GM10248 (cell line): ENCODE measurements around the gene SERAC1.

ENCODE experiments used
- CTCF ChIA-PET: fragments of 300-600 bp; sonication (Branson Sonifier 250); formaldehyde crosslinking; extraction: SDS; loops from one replicate; lab custom pipeline; 2021; ENCODE audit warnings: antibody characterized with exemption; lab: Yijun Ruan, JAX
- POLR2A ChIA-PET: fragments of 350-650 bp; sonication (Branson Sonifier 250); formaldehyde crosslinking; extraction: SDS; loops from one replicate; lab custom pipeline; 2020; ENCODE audit warnings: antibody characterized with exemption; lab: Yijun Ruan, JAX
- DNase-seq: peaks from one replicate; pipeline ENCODE4 v3.0.0; 2012; ENCODE audit errors: extremely low spot score
- TF ChIP-seq, protein P1 (sequence below): IDR thresholded peaks from 2 replicates; pipeline ENCODE4 v1.5.1; 2012; ENCODE audit warnings: mild to moderate bottlenecking, low read depth; ENCODE audit errors: extremely low read depth, missing control alignments, control extremely low read depth

SERAC1 gene

DNA sequence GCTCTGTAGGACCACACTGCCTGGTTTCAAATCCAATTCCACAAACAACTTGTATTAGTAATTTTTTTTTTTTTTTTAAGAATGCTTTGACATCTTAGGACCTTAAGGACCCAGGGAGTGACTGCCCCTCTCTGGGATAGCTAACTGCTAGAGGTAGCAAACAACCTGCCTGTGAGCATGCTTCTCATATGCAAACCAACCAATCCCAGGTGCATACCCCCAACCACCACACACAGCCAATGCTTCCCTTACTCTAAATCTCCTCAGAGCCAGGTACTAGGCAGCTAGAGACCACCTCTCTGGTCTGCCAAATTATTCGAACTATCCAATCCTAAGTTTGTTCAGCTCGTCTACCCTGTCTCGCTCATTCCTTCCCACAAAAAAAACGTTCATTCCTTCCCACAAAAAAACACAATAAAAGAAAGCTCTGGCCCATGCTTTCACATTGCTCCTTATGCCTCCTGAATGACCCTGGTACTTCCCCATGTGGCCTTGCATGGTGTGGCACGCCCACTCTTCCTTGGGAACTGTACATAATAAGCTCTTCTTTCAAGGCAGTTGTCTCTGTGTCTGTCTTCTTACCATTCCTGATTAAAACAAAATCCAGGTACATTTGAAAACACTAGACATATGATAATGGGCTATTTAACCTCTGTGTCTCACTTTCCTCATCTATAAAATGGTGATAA lies 6.4 kb downstream of the SERAC1 start:
- TF ChIP-seq, protein P1, sequence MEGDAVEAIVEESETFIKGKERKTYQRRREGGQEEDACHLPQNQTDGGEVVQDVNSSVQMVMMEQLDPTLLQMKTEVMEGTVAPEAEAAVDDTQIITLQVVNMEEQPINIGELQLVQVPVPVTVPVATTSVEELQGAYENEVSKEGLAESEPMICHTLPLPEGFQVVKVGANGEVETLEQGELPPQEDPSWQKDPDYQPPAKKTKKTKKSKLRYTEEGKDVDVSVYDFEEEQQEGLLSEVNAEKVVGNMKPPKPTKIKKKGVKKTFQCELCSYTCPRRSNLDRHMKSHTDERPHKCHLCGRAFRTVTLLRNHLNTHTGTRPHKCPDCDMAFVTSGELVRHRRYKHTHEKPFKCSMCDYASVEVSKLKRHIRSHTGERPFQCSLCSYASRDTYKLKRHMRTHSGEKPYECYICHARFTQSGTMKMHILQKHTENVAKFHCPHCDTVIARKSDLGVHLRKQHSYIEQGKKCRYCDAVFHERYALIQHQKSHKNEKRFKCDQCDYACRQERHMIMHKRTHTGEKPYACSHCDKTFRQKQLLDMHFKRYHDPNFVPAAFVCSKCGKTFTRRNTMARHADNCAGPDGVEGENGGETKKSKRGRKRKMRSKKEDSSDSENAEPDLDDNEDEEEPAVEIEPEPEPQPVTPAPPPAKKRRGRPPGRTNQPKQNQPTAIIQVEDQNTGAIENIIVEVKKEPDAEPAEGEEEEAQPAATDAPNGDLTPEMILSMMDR, result no peak
- no peak for DNase-seq
- CTCF ChIA-PET, result interaction anchor here (1.0 to 1.2 kb wide), 3 partner anchors 12 to 30 kb away, joined by 3 to 5 read pairs (median 3); no protein-coding TSS in a partner anchor
- POLR2A ChIA-PET, result no interaction called here

- POLR2A ChIA-PET, result no interaction called here
- no peak for DNase-seq
- TF ChIP-seq, protein P1, result no peak
- CTCF ChIA-PET, result interaction anchor here (1.0 to 1.2 kb wide), 3 partner anchors 11 to 31 kb away, joined by 3 to 5 read pairs (median 3); no protein-coding TSS in a partner anchor
Observed at GRCh38 chr6:158160932-158161539, 7.0 kb downstream of the SERAC1 start.

GRCh38 chr6:158158748-158159147 lies 9.3 kb downstream of the SERAC1 start:
- TF ChIP-seq, protein P1, result no peak
- ChIA-PET CTCF (interaction anchor here (0.8 to 1.9 kb wide), 5 partner anchors 8 to 84 kb away, joined by 3 to 16 read pairs (median 4); no protein-coding TSS in a partner anchor), POLR2A (no interaction called here)
- no peak for DNase-seq

DNA sequence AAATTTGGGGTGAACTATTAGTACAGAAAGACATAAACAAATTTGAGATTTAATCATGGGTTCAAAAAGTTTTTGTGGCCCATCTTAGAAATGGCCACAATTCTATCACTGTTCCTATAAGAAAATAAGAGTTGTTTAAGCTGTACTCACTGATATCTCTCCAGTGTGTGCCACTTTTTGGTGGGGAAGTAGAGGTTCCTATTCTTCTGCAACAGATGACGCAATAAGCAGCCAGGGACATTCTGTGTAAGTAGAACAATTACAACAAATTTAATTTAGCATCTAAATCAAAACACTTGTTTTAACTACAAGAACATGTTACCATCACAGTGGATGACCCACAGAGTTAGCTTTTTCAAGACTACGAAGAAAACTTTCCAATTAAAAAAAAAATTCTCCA lies 9.9 kb downstream of the SERAC1 start:
- ChIA-PET POLR2A (no interaction called here), CTCF (interaction anchor here (1.2 to 1.9 kb wide), 4 partner anchors 9 to 84 kb away, joined by 3 to 16 read pairs (median 4); no protein-coding TSS in a partner anchor)
- DNase-seq, result no peak
- TF ChIP-seq, protein P1, result no peak

GRCh38 chr6:158157064-158157764 lies 10.8 kb downstream of the SERAC1 start:
- ChIA-PET CTCF (interaction anchor here (1.3 to 1.7 kb wide), 2 partner anchors 13 to 26 kb away, joined by 3 to 4 read pairs; no protein-coding TSS in a partner anchor), POLR2A (no interaction called here)
- TF ChIP-seq, protein P1, result no peak
- DNase-seq, result no peak

DNA sequence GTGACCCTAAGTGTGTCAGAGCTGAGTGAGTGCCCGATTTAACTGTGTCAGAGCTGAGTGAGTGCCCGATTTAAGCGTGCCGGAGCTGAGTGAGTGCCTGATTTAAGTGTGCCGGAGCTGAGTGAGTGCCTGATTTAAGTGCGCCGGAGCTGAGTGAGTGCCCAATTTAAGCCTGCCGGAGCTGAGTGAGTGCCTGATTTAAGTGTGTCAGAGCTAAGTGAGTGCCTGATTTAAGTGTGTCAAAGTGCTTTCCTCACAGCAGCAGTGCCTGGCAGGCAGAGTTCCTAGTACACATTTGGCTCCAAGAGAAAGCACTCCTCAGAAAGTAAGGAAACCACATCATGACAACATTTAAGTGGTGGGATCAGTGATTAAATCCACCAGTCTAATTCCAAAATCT lies 13.2 kb downstream of the SERAC1 start:
- POLR2A ChIA-PET, result no interaction called here
- no peak for DNase-seq
- TF ChIP-seq, protein P1, result no peak
- CTCF ChIA-PET, result interaction anchor here (1.7 kb wide), 1 partner anchor 8 kb away, joined by 5 read pairs; no protein-coding TSS in a partner anchor
